K562 treated with DMSO at 1 percent for 24 hours (cell line): ENCODE data around the gene TPRA1. TPM values are rescaled to one million over a fixed set of nuclear protein-coding genes. Genes with fewer than 3 reads are reported as not detected.

ENCODE experiments used
- total RNA-seq: library from RNA; unstranded; fragments of 300-600 nt; gene quantifications from 2 replicates; pipeline ENCODE4 v1.2.3, GENCODE V29; 2022; ENCODE audit warnings: low read depth; ENCODE audit not compliant: insufficient read depth

Gene TPRA1
- total RNA-seq, result 34.2 and 36.6 TPM in 2 replicates

DNA sequence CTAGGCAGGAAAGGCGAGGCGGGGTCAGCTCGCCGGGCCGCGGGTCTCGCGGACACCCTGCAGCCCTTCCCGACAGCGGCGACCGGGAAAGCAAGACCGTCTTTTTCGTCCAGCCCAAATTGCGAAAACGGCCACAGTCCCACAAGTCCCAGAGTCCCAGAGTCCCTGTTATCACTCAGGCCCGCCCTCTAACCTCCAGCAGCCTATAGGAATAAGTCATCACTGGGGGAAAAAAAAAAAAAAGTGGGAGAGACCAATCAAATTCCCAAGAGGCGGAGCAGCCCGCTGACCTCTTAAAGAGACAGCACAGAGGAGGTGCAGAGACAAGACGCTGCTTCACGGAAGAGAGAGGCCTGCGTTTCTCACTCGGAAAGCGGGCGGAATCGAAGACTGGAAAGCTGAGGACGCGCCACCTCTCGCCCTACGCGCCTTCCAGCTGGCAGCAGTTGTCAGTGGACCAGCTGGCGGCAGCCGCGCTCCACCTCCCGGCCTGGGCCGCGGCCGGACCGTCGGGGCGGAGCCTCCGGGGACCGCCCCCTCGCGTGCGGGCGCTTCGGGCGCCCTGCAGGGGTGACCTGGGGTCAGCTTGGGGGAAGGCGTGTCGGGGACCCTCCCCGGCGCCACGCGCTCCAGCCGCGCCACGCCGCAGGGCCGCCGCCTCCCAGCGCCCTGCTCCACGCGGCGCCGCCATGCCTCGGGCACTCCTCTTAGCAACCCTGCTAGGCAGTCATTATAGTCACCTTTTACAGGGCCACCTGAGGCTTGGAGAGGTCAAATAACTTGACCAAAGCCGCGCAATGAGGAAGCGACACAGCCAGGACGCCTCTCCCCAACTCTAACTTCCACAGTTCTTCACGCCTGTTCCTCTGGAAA, at the start of gene TPRA1:
Gene TPRA1 (minus strand): TSS at position 141 of the 873 bp plus-strand sequence. CDS start 10,587 bp downstream, outside the sequence.

GRCh38 chr3:127628788-127629466, 38.4 kb upstream of the TPRA1 start, which contains the start of gene PODXL2:
Gene PODXL2, plus strand, starts transcription at chr3:127629185. Its CDS starts 35 bp downstream, at chr3:127629220.

Other genes with a start within 250 kb of the TPRA1 start
- gene MCM2, start 7.7 kb upstream of the TPRA1 start, total RNA-seq, result 99.3 and 104 TPM in 2 replicates
- 25.8 and 26.7 TPM in 2 replicates for gene PODXL2, start 38.5 kb upstream of the TPRA1 start, total RNA-seq
- 8.1 and 9.3 TPM in 2 replicates for gene ABTB1, start 82.2 kb upstream of the TPRA1 start, total RNA-seq
- not detected in 2 replicates for gene MGLL, start 231.8 kb upstream of the TPRA1 start, total RNA-seq